ENCODE data around the gene MFAP2.

GRCh38 chr1:16925635-16926490 is 54.6 kb downstream of the MFAP2 start:
- TF ChIP-seq RAD21 (IDR thresholded peaks at IDR 0.05; ENCODE audit: low read depth) (no peak), FOXM1 (IDR thresholded peaks at IDR 0.05; ENCODE audit: borderline replicate concordance, low read depth) (no peak)
